Stimulated activated CD4-positive, alpha-beta T cell treated with anti-CD3 and anti-CD28 coated beads, Interleukin-15, amount 100 ng/mL, for 48 hours (primary cell): Measurements from ENCODE around the gene SOS2.

Experiments
- DNase-seq, 2 donors: peaks; one replicate each; pipeline ENCODE4 v3.0.0-alpha.2; 2020; ENCODE audit warnings: low read depth in 2 of 2

Gene SOS2

DNA sequence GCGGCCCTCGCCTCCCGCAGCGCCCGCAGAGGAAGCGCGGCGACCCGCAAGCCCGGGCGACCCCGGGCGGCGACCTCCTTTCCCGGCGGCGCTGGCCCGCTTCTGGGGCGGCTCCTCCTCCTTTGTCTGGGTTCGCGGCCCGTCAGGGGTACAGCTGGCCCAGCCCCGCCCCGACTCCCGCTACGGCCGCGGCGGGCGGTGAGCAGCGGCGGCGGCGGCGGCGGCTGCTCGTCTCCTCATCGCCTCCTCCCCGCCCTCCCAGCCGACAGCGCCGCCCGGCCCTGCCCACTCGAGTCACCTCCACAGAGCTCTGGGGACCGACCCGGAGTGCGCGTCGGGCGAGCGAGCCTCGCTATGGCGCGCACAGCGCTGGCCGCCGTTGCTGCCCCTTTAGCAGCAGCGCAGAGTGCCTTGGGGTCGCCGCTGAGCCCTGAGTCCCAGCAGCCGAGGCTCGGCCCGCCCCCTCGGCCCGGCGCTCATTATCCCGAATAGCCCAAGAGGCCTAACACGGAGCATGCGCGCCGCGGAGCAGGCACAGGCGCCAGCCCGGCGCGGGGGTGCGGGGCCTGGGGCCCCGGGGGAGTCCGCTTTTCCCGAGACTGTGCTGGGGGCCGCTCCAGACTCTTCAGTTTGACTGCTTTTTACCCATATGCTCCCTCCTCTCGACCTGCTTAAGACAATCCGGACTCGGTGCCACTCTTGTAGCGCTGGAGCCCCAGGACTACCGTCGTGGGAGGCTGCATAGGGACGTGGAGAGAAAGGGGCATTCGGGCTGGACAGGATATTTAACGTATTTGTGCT lies at the start of gene SOS2:
SOS2 (minus strand) TSS at position 104 of the 801 bp plus-strand sequence. CDS start 295 bp downstream, outside the sequence.
- DNase-seq, result peak; percentile 62 to 69

DNA sequence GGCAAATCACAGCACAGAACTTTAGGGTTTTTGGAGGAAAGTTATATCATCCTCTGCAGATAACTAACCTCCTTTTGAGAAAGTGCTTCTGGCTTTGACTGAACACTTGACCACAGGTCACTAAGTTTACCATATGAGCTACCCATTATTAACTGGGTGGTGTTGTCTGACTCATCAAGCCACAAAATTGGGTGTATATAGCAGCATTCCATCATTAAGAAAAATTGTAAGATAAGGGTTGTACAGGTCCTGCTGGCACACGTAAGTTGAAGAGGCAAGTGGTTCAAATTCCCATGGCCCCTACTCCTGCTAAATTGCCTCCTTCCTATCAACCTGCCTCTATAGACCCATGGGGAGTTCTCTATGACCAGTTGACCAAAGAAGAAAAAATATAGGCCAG lies 41.1 kb upstream of the SOS2 start:
- no peak for DNase-seq

DNA sequence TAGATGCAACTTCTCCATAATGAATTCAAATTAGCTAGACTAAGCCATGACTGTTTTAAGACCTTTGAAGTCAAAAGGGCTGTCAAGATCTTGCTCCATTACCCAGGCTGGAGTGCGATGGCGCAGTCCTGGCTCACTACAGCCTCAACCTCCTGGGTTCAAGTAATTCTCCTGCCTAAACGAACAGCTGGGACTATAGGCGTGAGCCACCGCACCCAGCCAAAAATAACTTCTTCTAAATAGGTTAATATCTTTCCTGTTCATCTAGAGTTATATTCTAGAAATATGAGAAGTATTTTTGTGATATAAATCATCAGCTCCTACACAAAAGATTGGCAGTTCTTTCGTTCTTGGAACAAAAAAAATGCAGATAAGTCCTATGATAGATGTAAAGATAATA lies 39.6 kb upstream of the SOS2 start:
- no peak for DNase-seq

DNA sequence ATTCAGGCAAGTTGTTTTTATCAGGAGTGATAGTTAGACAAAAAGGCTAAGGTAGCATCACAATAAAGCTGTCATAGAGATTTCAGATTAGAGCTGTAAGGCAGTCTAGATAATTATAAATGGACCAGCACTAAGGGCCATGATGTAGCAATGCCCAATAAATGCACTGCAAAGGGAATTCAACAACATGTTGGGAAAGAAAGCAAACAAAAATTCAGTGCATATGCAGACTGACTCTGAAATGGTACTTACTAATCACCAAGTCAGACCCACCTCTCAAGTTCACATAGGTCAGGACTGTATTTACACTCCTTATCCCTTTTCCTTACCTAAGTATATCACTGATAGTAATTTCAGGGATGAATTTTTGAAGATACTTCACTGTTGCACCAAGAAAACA lies 33.7 kb upstream of the SOS2 start:
- DNase-seq, result no peak

DNA sequence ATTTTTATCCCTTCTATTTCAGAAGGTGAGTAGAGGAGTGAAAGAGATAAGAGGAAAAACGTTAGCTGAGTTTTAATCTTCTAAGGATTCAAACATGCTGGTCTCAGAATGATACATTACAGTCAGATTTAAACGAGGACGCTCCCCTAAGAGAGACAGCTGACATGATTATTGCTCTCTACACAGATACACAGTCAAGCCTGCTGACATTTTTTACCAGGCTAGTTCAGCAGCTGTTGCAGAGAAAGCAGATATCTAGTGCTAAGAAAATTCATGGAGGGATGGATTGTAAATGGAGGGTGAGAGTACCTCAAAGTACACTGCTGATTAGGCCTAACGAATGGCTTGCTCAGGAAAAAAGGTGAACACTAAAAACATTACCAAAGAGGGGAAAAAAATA lies 31.9 kb upstream of the SOS2 start:
- no peak for DNase-seq

DNA sequence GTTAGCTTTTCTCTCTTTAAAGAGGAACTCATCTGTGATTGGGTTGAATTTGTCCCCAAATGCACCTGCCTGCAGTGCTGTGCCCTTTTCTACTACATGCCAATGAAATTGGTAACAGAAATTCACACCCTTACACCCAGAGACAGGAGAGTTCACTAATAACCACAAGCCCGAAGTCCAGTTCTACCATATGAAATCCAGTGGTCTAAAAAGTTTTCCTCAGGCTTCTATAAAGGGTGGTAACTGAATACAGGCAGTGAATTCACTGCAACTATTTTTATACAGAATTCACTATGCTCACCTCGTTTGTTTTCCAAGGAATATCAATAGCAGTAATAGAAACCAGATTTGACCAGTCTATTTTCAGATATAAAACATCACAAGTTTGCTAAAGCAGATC lies 31.5 kb upstream of the SOS2 start:
- no peak for DNase-seq

DNA sequence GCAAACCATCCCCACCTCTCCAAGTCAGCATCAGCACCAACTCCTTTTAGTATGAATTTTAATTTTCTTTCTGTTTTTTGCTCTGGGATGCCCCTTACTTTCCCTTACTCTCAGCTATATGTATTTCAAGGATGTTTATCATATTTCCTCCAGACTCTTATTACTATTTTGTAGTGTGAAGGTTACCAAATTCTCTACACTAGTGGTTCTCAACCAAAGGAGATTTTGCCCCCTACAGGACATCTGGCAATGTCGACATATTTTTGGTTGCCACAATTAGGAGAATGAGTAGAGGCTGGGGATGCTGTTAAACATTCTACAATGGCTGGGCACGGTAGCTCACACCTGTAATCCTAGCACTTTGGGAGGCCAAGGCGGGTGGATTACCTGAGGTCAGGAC lies 29.1 kb upstream of the SOS2 start:
- DNase-seq, result no peak

DNA sequence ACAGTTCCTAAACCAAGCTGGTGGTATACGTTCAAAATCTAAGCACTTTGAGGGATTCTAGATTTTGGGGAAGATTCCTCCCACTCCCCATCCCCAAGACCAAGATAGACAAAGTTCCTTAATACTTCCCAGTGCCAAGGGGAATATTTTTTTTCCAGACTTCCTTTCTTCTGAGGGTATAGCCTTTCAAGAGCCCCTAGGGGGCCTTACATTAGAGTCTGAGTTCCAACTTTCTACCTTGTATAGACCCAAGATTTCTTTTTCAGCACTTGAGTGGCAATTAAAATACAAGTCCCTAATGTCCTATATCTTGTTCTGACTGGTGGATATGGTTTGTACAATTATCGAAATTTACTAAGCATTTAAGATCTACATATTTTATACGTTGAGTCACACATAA lies 28.7 kb upstream of the SOS2 start:
- DNase-seq, result no peak

DNA sequence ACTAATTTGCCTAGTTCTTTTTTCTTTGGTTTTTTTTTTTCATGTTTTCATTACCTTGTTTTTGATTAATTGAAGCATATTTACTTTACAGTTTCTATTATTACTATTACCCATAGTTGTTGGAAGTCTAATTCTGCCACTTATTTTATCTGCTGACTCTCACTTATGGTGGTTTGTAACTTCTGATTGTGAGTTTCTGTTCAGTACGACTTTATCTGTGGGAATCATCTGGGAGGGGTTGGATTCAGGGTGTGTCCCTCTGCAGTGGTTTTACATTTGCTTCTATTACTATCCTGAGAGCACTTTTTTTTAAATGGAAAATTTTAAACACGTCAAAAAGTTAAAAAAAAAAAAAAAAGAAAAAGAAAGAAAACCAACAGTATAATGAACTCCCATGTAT lies 26.4 kb upstream of the SOS2 start:
- no peak for DNase-seq

DNA sequence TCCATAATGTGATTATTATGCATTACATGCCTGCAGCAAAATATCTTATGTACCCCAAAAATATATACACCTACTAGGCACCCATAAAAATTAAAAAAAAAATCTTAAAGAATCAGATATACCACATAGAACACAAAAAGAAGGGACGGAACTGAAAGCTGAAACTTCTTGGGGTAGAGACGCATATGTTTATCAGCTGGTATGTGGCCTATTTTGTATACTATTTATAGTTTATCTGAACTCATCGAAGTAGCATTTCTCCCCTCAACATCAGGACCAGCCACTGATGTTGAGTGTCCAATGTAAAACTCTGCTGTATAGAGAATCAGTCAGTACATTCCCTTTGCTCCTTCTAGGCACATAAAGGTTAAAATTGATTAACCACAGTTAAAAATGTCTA lies 22.9 kb upstream of the SOS2 start:
- DNase-seq, result no peak

DNA sequence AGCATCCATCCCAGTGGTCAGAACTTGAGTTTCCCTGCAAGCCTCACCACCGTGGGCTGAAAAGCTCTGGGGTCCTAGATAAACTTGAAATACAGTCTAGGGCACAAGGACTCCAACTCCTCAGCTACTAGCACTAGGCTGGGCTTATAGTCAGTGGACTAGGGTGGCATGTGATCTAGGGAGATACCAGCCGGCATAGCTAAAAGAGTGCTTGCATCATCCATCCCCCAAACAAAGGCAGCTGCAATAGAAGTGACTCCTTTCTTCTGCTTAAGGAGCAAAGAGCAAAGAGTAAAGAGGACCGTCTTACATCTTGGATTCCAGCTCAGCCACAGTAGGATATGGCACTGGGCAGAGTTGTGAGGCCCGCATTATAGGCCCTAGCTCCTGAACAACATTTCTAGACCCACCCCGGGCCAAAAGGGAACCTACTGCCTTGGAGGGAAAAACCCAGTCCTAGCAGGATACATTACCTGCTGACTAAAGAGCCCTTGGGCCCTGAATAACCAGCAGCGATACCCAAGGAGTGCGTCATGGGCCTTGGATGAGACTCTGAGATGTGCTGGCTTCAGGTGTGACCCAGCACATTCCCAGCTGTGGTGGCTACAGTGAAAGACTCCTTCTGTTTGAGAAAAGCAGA lies 17.9 kb upstream of the SOS2 start:
- no peak for DNase-seq

DNA sequence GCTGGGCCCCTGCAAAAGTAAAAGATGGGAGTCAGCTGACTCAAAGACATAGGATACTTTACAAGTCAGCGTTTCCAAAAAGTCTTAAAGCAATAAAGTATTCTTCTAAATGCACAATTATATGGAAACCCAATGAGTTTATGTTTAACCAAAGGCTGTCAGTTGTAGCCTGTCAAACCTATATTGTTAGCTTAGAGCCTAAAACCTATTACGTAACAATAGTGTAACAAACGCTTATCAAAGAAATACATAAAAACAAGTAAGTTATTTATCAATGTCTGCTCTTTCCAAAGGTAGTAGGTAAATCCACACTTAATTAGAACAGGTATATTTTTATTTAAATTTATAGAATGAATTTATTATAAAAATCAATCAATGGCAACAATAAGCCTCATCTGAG lies 15.9 kb upstream of the SOS2 start:
- no peak for DNase-seq

DNA sequence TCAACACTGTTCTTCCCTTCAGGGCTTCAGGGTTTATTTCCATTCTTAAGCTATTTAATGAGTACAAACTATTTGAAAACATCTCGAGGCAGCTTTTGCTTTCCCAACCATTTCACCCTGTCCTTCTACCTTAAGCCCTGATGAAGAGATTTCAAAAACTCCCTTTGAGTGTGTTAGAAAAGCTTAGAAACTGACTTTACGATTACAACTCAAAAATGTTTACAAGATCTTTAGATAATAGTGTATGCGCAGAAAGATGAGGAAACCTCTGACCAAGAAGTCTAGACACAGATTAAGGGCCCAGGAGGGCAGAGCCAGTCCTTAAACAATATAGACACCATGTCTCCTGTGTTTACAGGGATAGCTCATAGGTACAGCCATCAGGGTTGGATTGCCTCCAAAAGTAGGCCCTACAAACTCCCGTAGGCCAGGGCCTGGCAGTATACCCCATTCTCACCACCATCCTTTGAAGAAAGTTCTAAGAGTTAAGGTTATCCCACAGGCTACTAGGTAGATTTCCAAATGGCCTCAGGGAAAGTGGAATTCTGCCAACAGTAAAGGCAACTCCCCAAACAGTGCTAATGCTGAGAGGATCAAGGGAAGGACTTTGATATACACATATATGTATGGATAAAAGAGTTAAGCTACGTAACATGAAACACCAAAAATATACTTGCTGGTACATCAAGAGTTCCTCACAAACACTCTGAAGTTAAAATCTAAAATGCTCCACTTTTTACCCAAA lies 11.4 kb upstream of the SOS2 start:
- DNase-seq, result no peak

DNA sequence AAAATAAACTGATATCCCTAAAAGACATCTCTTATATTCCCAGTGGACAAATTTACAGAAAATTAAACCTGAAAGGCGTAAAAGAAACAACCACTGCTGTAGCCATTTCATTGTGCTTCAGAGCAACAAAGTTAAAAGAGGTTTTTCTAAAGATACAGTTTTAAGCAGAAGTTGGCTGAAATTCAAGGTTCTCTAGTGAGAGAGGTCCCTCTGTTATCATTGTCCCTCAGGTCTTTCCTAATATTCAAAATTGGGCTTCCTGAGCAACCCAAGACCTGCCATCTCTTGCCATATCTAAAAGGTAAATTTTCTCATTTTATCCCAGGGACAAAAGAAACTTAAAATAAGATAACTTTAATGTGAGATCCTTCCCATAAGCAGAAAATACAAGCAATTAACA lies 10.7 kb upstream of the SOS2 start:
- DNase-seq, result no peak

DNA sequence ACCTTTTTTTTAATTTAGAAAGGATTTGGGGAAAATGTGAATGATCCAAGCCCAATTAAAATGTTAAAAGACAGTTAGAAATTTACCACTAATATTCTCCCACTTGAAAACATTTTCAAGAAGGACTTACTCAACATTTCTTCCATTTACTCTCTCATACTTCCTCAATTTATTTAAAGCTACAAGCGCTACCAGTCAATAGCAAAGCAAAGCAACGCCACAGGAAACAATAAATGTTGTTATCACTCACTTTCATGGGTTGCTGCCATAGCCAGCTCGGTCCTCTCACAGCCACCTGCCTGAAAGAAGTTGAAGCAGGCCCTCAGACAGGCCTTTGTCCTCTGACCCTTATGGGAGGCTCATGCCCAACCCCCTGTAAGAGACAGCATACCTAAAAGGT lies 6.0 kb upstream of the SOS2 start:
- DNase-seq, result no peak

DNA sequence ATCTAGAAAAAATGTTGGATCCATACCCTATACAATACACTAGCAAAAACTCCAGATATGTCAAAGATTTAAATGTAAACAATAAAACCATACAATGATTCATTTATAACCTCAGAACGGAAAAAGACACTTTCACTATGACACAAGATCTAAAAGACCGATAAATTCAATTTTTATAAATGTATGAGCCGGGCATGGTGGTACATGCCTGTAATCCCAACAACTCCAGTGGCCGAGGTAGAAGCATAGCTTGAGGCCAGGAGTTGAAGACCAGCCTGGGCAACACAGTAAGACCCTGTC lies 2.5 kb upstream of the SOS2 start:
- DNase-seq, result no peak

DNA sequence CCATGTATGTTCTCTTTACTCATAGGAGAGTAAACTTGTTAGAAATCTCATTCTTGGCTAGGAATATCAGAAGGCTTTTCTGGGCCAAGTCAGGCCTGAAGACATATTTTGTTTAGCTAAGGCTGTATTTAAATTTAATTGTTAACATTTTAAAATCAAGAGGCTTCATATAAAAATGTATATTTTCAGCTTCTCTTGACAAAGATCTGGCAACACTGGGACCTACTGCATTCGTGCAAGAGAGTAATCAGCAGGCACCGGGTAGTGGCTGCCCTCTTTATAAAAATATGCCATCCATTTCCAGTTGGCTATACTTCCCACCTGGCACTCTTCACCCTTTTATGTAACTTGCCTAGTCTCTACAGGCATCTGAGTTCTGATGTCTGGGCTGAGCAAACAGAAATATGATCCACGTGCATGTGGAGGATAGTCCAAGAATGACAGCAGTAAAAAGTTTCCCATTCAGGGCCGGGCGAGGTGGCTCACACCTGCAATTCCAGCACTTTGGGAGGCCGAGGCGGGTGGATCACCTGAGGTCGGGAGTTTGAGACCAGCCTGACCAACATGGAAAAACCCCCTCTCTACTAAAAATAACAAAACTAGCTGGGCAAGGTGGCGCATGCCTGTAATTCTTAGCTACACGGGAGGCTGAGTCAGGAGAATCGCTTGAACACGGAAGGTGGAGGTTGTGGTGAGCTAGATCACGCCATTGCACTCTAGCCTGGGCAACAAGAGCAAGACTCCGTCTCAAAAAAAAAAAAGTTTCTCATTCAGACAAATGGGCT lies 2.0 kb upstream of the SOS2 start:
- peak; percentile 7 to 14 for DNase-seq

DNA sequence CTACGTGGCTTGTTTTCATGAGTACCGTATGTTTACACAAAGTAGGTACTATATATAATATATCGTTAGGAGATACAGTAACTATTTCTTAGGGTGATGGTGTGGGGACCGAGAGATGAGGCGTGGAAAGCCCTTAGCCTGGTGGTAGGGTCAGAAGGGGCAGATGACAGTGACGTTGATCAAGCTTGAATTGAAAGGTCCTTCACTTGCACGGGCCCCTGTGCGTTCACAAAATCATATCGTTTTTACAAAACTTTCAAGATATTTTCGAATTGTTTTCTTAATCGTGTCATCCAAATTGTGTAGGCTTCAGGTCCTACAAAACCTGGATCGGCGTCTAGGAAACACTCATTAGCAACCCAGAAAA lies 881 bp upstream of the SOS2 start:
- DNase-seq, result no peak

DNA sequence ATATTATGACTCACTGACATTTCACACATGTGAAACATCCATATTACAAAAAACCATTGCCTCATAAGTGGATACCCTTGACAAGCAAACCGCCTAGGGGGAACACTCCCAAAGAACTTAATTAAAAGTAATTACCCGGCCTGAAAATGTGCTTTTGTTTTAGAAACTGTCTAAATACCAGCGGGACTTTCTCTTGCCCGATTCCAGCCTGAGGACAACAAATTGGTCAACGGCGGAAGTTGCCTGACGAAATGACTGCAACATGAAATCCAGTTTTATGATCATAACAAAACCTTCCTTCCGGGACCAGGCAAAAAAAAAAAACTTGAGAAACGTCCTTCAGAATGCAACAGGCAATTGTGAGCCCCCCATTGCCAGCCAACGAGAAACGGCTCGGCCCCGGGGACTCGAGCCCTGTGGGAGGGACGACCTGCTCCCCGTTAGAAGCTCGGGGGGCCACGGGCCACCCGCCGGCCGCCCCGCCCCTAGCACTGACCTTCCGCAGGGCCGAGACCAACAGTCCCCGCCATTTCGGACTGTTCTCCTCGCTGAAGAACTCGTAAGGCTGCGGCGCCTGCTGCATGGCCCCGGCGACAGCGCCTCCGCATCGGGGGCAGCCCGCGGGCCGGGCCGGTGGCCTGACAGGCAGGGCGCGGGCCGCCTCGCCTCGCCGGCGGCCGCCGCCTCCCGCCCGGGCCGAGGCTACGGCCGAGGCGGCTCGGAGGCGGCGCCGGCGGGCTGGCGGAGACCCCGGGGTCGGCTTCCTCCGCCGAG lies 490 bp downstream of the SOS2 start:
- peak; percentile 13 to 14 for DNase-seq

DNA sequence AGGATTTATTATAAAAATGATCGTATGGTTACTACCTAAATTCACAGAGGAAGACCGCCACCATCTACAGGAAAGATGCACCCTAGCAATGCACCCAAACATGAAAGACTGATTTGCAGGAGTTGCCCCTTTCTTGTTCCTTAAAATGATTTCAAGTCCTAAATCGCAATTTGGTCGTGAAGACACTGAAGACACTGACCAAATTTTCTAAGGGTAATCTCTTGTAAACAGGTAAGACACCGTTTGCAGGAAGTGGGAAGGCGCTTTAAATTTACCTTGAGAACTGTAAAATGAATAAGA lies 1.0 kb downstream of the SOS2 start:
- no peak for DNase-seq

DNA sequence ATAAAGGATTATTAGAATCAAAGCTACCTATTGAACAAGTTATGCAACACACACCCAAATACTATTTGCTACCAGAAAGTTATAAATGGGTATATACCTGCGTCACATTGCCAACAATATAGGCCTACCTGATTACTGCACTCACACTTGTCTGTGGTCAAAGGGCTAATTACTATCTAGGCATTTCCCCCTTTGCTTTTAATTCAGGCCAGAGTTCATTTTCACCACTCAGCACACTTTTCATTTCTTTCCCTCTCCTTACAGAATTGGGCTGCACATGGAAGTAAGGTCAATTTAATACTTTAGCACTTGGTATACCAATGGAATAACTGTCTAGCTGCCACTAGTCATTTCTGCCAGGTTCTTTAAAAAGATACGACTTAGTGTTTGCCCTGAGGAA lies 1.7 kb downstream of the SOS2 start:
- no peak for DNase-seq

DNA sequence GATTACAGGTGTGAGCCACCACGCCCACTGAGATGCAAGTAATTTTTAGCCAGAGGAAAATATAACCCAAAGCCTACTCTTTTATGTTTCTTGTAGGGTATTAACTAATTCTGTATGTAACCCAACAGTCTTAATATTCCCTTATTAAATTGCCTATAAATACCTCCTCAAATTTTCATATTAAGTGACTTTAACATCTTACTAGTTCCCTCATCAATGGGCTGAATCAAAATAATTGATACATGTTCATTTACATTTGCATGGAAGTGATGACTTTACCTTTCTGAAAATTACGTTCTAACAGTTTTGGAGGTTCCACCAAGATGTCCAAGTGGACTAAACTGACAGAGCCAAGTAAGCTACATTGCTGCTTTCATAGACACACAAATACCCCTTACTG lies 3.1 kb downstream of the SOS2 start:
- DNase-seq, result no peak
